OCI-LY3 (cell line): ENCODE measurements around the gene NLRP13.
"Not testable (repeated sequence)": the region's sequence is repeated elsewhere in the genome, so short reads cannot be mapped to it uniquely, and the experiment has no call there.

Source experiments
- EZH2phosphoT487 ChIP-seq: fragments of 200-600 bp; shearing (Covaris generic); IDR thresholded peaks from 2 replicates; pipeline ENCODE4 v1.6.1; 2018; ENCODE audit warnings: antibody characterized with exemption, mixed run types, low read depth
- TF ChIP-seq, protein P1 (sequence below): fragments of 200-600, 300-600 bp; sonication (generic); IDR thresholded peaks from 2 replicates; pipeline ENCODE4 v1.5.1; 2014; ENCODE audit warnings: antibody characterized with exemption, low read length, low read depth

DNA sequence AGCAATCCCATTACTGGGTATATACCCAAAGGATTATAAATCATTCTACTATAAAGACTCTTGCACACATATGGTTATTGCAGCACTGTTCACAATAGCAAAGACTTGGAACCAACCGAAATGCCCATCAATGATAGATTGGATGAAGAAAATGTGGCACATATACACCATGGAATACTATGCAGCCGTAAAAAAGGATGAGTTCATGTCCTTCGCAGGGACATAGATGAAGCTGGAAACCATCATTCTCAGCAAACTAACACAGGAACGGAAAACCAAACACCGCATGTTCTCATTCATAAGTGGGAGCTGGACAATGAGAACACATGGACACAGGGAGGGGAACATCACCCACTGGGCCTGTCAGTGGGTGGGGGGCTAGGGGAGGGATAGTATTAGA lies 2.9 kb downstream of the NLRP13 start:
- TF ChIP-seq, protein P1, sequence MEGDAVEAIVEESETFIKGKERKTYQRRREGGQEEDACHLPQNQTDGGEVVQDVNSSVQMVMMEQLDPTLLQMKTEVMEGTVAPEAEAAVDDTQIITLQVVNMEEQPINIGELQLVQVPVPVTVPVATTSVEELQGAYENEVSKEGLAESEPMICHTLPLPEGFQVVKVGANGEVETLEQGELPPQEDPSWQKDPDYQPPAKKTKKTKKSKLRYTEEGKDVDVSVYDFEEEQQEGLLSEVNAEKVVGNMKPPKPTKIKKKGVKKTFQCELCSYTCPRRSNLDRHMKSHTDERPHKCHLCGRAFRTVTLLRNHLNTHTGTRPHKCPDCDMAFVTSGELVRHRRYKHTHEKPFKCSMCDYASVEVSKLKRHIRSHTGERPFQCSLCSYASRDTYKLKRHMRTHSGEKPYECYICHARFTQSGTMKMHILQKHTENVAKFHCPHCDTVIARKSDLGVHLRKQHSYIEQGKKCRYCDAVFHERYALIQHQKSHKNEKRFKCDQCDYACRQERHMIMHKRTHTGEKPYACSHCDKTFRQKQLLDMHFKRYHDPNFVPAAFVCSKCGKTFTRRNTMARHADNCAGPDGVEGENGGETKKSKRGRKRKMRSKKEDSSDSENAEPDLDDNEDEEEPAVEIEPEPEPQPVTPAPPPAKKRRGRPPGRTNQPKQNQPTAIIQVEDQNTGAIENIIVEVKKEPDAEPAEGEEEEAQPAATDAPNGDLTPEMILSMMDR, result not testable (repeated sequence)
- not testable (repeated sequence) for TF ChIP-seq EZH2phosphoT487
